Mesenchymal stem cell (in vitro differentiated cells and primary cell): ENCODE measurements around the gene BCL2L2.
"Not testable (repeated sequence)": the region's sequence is repeated elsewhere in the genome, so short reads cannot be mapped to it uniquely, and the experiment has no call there.

Experiments
- DNase-seq: peaks from one replicate; pipeline ENCODE4 v3.0.0-alpha.2; 2013
- H2AFZ ChIP-seq: one replicate; pipeline ENCODE4 v1.6.1; 2013; ENCODE audit warnings: low read depth, mild to moderate bottlenecking, control low read depth, inconsistent platforms, low read length, moderate library complexity
- H2AK5ac ChIP-seq: 2 replicates; pipeline ENCODE4 v1.6.1; 2013; ENCODE audit warnings: low read length, moderate library complexity, mild to moderate bottlenecking, inconsistent platforms; ENCODE audit not compliant: severe bottlenecking
- H2BK120ac ChIP-seq: one replicate; pipeline ENCODE4 v1.6.1; 2013; ENCODE audit warnings: low read depth, mild to moderate bottlenecking, inconsistent platforms, low read length, moderate library complexity
- H2BK12ac ChIP-seq, 2 experiments: one replicate each; pipeline ENCODE4 v1.6.1; 2013; ENCODE audit warnings: inconsistent platforms in 2 of 2, low read length in 2 of 2, mild to moderate bottlenecking in 2 of 2, moderate library complexity in 2 of 2, control low read depth in 1 of 2
- H2BK15ac ChIP-seq: one replicate; pipeline ENCODE4 v1.6.1; 2013; ENCODE audit warnings: mild to moderate bottlenecking, low read depth, inconsistent platforms; ENCODE audit not compliant: poor library complexity, severe bottlenecking
- H2BK5ac ChIP-seq: 2 replicates; pipeline ENCODE4 v1.6.1; 2013; ENCODE audit warnings: low read depth, mild to moderate bottlenecking, low read length, control low read depth, inconsistent platforms; ENCODE audit not compliant: poor library complexity, severe bottlenecking
- H3K14ac ChIP-seq, 2 experiments: one replicate each; pipeline ENCODE4 v1.6.1; 2013; ENCODE audit warnings: inconsistent platforms in 2 of 2, low read length in 2 of 2, control low read depth in 1 of 2, mild to moderate bottlenecking in 1 of 2, moderate library complexity in 1 of 2
- H3K18ac ChIP-seq, 2 experiments: one replicate each; pipeline ENCODE4 v1.6.1; 2013; ENCODE audit warnings: inconsistent platforms in 2 of 2, low read length in 2 of 2, control low read depth in 1 of 2, low read depth in 1 of 2, mild to moderate bottlenecking in 1 of 2
- H3K23ac ChIP-seq, 2 experiments: one replicate each; pipeline ENCODE4 v1.6.1; 2013; ENCODE audit warnings: inconsistent platforms in 2 of 2, low read length in 2 of 2, mild to moderate bottlenecking in 2 of 2, moderate library complexity in 2 of 2, control low read depth in 1 of 2
- H3K27ac ChIP-seq: 2 replicates; pipeline ENCODE4 v1.5.1; 2013; ENCODE audit warnings: mild to moderate bottlenecking, moderate library complexity, low read length, control low read depth, inconsistent platforms; ENCODE audit not compliant: poor library complexity, severe bottlenecking
- H3K27me3 ChIP-seq, 2 experiments: 2 replicates each; pipeline versions ENCODE4 v1.6.1 to v1.7.0; 2013; ENCODE audit warnings: low read length in 2 of 2, mild to moderate bottlenecking in 2 of 2, moderate library complexity in 2 of 2, control low read depth in 1 of 2, inconsistent platforms in 1 of 2; ENCODE audit not compliant: control insufficient read depth in 1 of 2, insufficient read depth in 1 of 2
- H3K36me3 ChIP-seq, 2 experiments: 2 replicates each; pipeline versions ENCODE4 v1.6.1 to v1.7.0; 2013; ENCODE audit warnings: low read length in 2 of 2, control low read depth in 1 of 2, inconsistent platforms in 1 of 2, low read depth in 1 of 2, mild to moderate bottlenecking in 1 of 2; ENCODE audit not compliant: insufficient read depth in 2 of 2, control insufficient read depth in 1 of 2
- H3K4ac ChIP-seq, 2 experiments: one replicate each; pipeline ENCODE4 v1.6.1; 2013; ENCODE audit warnings: inconsistent platforms in 2 of 2, low read length in 2 of 2, mild to moderate bottlenecking in 2 of 2, moderate library complexity in 2 of 2, control low read depth in 1 of 2, low read depth in 1 of 2
- H3K4me1 ChIP-seq: 2 replicates; pipeline ENCODE4 v1.6.1; 2013; ENCODE audit warnings: low read depth, low read length, control low read depth; ENCODE audit not compliant: control insufficient read depth, insufficient read depth
- H3K4me2 ChIP-seq: 2 replicates; pipeline ENCODE4 v1.6.1; 2013; ENCODE audit warnings: low read length, mild to moderate bottlenecking, inconsistent platforms; ENCODE audit not compliant: poor library complexity, severe bottlenecking
- H3K4me3 ChIP-seq, 2 experiments: 2 replicates each; pipeline versions ENCODE4 v1.5.1 to v1.7.0; 2013; ENCODE audit warnings: low read length in 2 of 2, mild to moderate bottlenecking in 2 of 2, control low read depth in 1 of 2, low read depth in 1 of 2; ENCODE audit not compliant: insufficient read depth in 1 of 2
- H3K79me1 ChIP-seq: replicated peaks from 2 replicates; pipeline ENCODE4 v1.6.1; 2013; ENCODE audit warnings: mild to moderate bottlenecking, control low read depth, low read length, inconsistent platforms; ENCODE audit not compliant: poor library complexity, severe bottlenecking
- H3K9ac ChIP-seq: 2 replicates; pipeline ENCODE4 v1.7.0; 2013; ENCODE audit warnings: mild to moderate bottlenecking, low read length, moderate library complexity
- H3K9me3 ChIP-seq: 2 replicates; pipeline ENCODE4 v1.7.0; 2013; ENCODE audit warnings: mild to moderate bottlenecking, low read length; ENCODE audit not compliant: control insufficient read depth
- H4K8ac ChIP-seq: one replicate; pipeline ENCODE4 v1.6.1; 2013; ENCODE audit warnings: inconsistent platforms, mild to moderate bottlenecking, low read length, moderate library complexity
- H4K91ac ChIP-seq: one replicate; pipeline ENCODE4 v1.6.1; 2013; ENCODE audit warnings: mild to moderate bottlenecking, low read length, inconsistent platforms
- WGBS: methylation state at CpG from one replicate; pipeline ENCODE4 v1.1.7; 2013; ENCODE audit warnings: mixed read lengths; 5-methylcytosine and 5-hydroxymethylcytosine counted together

The BCL2L2 gene

GRCh38 chr14:23323838-23324454 lies 17.3 kb downstream of the BCL2L2 start:
- Histone ChIP-seq H2AK5ac (no peak overlapping the region), H3K14ac (no peak overlapping the region), H3K23ac (no peak overlapping the region), H3K9ac (peak overlapping the region; percentile 97), H4K8ac (no peak overlapping the region), H3K27me3 (no peaks in the 10 kb centered on the region), H3K27ac (no peak overlapping the region), H3K9me3 (no peaks in the 10 kb centered on the region), H2AFZ (no peak overlapping the region), H3K4me2 (no peak overlapping the region), H4K91ac (no peak overlapping the region), H3K4me1 (peaks cover 13% of the 10 kb centered on the region), H3K4ac (no peak overlapping the region), H3K18ac (no peak overlapping the region), H2BK120ac (no peak overlapping the region), H3K79me1 (peaks cover 10% of the 10 kb centered on the region), H3K36me3 (peaks cover 32 to 49% of the 10 kb centered on the region in 2 experiments), H2BK5ac (no peak overlapping the region), H2BK12ac (no peak overlapping the region), H3K4me3 (no peak overlapping the region), H2BK15ac (no peak overlapping the region)
- DNase-seq, result no peak
- WGBS, result 95% methylated on average over 15 of the region's 18 CpGs

DNA sequence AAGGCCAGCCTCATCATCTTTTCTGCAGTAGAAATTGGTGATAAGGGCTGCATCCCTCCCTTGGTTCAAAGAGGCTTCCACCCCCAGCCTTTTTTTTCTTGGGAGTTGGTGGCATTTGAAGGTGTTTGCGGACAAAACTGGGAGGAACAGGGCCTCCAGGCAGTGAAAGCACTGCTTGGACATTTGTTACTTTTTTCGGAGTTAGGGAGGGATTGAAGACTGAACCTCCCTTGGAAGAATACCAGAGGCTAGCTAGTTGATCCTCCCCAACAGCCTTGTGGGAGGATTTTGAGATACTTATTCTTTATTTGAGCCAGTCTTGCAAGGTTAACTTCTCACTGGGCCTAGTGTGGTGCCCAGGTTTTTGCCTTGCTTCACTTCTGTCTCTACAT lies 17.8 kb downstream of the BCL2L2 start:
- Histone ChIP-seq H3K14ac (no peak overlapping the region), H3K27ac (no peak overlapping the region), H4K8ac (no peak overlapping the region), H2AFZ (no peak overlapping the region), H3K4me1 (peaks cover 13% of the 10 kb centered on the region), H3K9me3 (no peaks in the 10 kb centered on the region), H3K79me1 (peaks cover 10% of the 10 kb centered on the region), H3K4me3 (no peak overlapping the region), H4K91ac (no peak overlapping the region), H3K4ac (no peak overlapping the region), H3K18ac (no peak overlapping the region), H3K4me2 (no peak overlapping the region), H3K27me3 (no peaks in the 10 kb centered on the region), H2BK12ac (no peak overlapping the region), H3K36me3 (peaks cover 30 to 46% of the 10 kb centered on the region in 2 experiments), H2BK120ac (no peak overlapping the region), H2BK15ac (no peak overlapping the region), H3K23ac (no peak overlapping the region), H2AK5ac (no peak overlapping the region), H2BK5ac (no peak overlapping the region), H3K9ac (peak overlapping the region; percentile 3)
- 97% methylated on average over 2 of the region's 2 CpGs for WGBS
- DNase-seq, result no peak

GRCh38 chr14:23324993-23325392 lies 18.4 kb downstream of the BCL2L2 start:
- Histone ChIP-seq H2BK5ac (no peak overlapping the region), H4K8ac (no peak overlapping the region), H3K36me3 (peaks cover 27 to 41% of the 10 kb centered on the region in 2 experiments), H2BK12ac (no peak overlapping the region), H2BK15ac (no peak overlapping the region), H3K4me1 (peaks cover 13% of the 10 kb centered on the region), H3K27ac (no peak overlapping the region), H4K91ac (no peak overlapping the region), H3K4ac (no peak overlapping the region), H2AK5ac (no peak overlapping the region), H3K18ac (no peak overlapping the region), H3K9ac (peak overlapping the region; percentile 3), H3K9me3 (no peaks in the 10 kb centered on the region), H2AFZ (no peak overlapping the region), H2BK120ac (no peak overlapping the region), H3K23ac (no peak overlapping the region), H3K14ac (no peak overlapping the region), H3K27me3 (no peaks in the 10 kb centered on the region), H3K79me1 (peaks cover 8% of the 10 kb centered on the region), H3K4me2 (no peak overlapping the region), H3K4me3 (no peak overlapping the region)
- no peak for DNase-seq
- WGBS, result 100% methylated on average over 4 of the region's 7 CpGs

DNA sequence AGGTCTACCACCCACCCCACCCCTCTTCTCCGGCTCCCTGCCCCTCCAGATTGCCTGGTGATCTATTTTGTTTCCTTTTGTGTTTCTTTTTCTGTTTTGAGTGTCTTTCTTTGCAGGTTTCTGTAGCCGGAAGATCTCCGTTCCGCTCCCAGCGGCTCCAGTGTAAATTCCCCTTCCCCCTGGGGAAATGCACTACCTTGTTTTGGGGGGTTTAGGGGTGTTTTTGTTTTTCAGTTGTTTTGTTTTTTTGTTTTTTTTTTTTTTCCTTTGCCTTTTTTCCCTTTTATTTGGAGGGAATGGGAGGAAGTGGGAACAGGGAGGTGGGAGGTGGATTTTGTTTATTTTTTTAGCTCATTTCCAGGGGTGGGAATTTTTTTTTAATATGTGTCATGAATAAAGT lies 19.1 kb downstream of the BCL2L2 start:
- H3K27me3 ChIP-seq, H3K9me3 ChIP-seq, H2BK120ac ChIP-seq, H2BK5ac ChIP-seq, H2BK15ac ChIP-seq, DNase-seq, H3K4me1 ChIP-seq, H2BK12ac ChIP-seq, H3K79me1 ChIP-seq, H2AK5ac ChIP-seq, H2AFZ ChIP-seq, H4K8ac ChIP-seq, H3K14ac ChIP-seq, H3K9ac ChIP-seq, H3K23ac ChIP-seq, H3K18ac ChIP-seq, H3K4ac ChIP-seq, H3K27ac ChIP-seq, H4K91ac ChIP-seq, H3K4me3 ChIP-seq, H3K4me2 ChIP-seq: not testable (repeated sequence)
- WGBS, result 95% methylated on average over 4 of the region's 5 CpGs
- H3K36me3 ChIP-seq, result peaks cover 22 to 35% of the 10 kb centered on the region in 2 experiments
